DOHH2 (cell line): ENCODE results near the gene KDM2A.

ENCODE experiments used
- H3F3A ChIP-seq: fragments of 200-600 bp; sonication (generic), shearing (Covaris generic); 2 replicates; pipeline ENCODE4 v1.6.0; 2016; ENCODE audit warnings: antibody characterized with exemption, mild to moderate bottlenecking; ENCODE audit not compliant: control insufficient read depth, insufficient read depth
- H3K27ac ChIP-seq: fragments of 200-600 bp; sonication (generic); 2 replicates; pipeline ENCODE4 v1.5.1; 2014; ENCODE audit warnings: low read depth, mild to moderate bottlenecking, low read length, moderate library complexity
- H3K27me3 ChIP-seq: fragments of 200-600 bp; sonication (generic); 2 replicates; pipeline ENCODE4 v1.6.1; 2014; ENCODE audit warnings: mild to moderate bottlenecking, low read length, mixed read lengths; ENCODE audit not compliant: control insufficient read depth
- H3K36me3 ChIP-seq: fragments of 200-600 bp; sonication (generic); 2 replicates; pipeline ENCODE4 v1.6.1; 2014; ENCODE audit warnings: mild to moderate bottlenecking, low read length, moderate library complexity, mixed read lengths; ENCODE audit not compliant: control insufficient read depth
- H3K4me1 ChIP-seq: fragments of 200-600 bp; sonication (generic); 2 replicates; pipeline ENCODE4 v1.6.1; 2014; ENCODE audit warnings: mild to moderate bottlenecking, low read length, mixed read lengths; ENCODE audit not compliant: control insufficient read depth
- H3K4me2 ChIP-seq: fragments of 200-600 bp; sonication (generic); 2 replicates; pipeline ENCODE4 v1.6.0; 2014; ENCODE audit warnings: mild to moderate bottlenecking, low read length, moderate library complexity
- H3K4me3 ChIP-seq: fragments of 200-600 bp; sonication (generic); 2 replicates; pipeline ENCODE4 v1.5.1; 2014; ENCODE audit warnings: mild to moderate bottlenecking, low read length, mixed read lengths
- H3K79me2 ChIP-seq: fragments of 200-600 bp; sonication (generic); 2 replicates; pipeline ENCODE4 v1.6.1; 2014; ENCODE audit warnings: mild to moderate bottlenecking, low read length, mixed read lengths; ENCODE audit not compliant: control insufficient read depth
- H3K9me2 ChIP-seq: fragments of 200-600 bp; sonication (generic); replicated peaks from 2 replicates; pipeline ENCODE4 v1.6.1; 2014; ENCODE audit warnings: mild to moderate bottlenecking, low read length, mixed read lengths; ENCODE audit not compliant: control insufficient read depth
- H3K9me3 ChIP-seq: fragments of 200-600 bp; sonication (generic); 2 replicates; pipeline ENCODE4 v1.6.1; 2014; ENCODE audit warnings: antibody characterized with exemption, low read length, mixed read lengths; ENCODE audit not compliant: control insufficient read depth, insufficient read depth
- H4K20me1 ChIP-seq: fragments of 200-600 bp; sonication (generic); 2 replicates; pipeline ENCODE4 v1.6.0; 2014; ENCODE audit warnings: low read depth, mild to moderate bottlenecking, antibody characterized with exemption, low read length, moderate library complexity; ENCODE audit not compliant: control insufficient read depth, insufficient read depth
- EZH2phosphoT487 ChIP-seq: fragments of 200-600 bp; sonication (generic); IDR thresholded peaks from 2 replicates; pipeline ENCODE4 v1.6.1; 2017; ENCODE audit warnings: borderline replicate concordance, mild to moderate bottlenecking, antibody characterized with exemption, low read length, moderate library complexity, mixed read lengths
- TF ChIP-seq, protein P1 (sequence below): fragments of 200-600 bp; sonication (generic); IDR thresholded peaks from one replicate; pipeline ENCODE4 v1.5.1; 2014; ENCODE audit warnings: antibody characterized with exemption, mild to moderate bottlenecking, low read depth, low read length; ENCODE audit not compliant: poor library complexity, severe bottlenecking

The KDM2A gene

GRCh38 chr11:67118801-67119584, at the start of gene KDM2A:
Gene KDM2A, plus strand, starts transcription at chr11:67119263. Its CDS starts 2,054 bp downstream, at chr11:67121317.
- H3K4me3 ChIP-seq, result peak within 1 kb of the TSS; percentile 85
- no peaks in the 10 kb centered on the region for H3K9me3 ChIP-seq
- peaks cover 48% of the 10 kb centered on the region for H3K79me2 ChIP-seq
- peaks cover 33% of the 10 kb centered on the region for H3K36me3 ChIP-seq
- H3K4me1 ChIP-seq, result peaks cover 31% of the 10 kb centered on the region
- H3K27ac ChIP-seq, result peak within 1 kb of the TSS; percentile 70
- H3K27me3 ChIP-seq, result peaks cover 27% of the 10 kb centered on the region
- H3K9me2 ChIP-seq, result no peaks in the 10 kb centered on the region
- H4K20me1 ChIP-seq, result no peaks in the 10 kb centered on the region
- peak within 1 kb of the TSS; percentile 80 for H3K4me2 ChIP-seq
- peaks cover 21% of the 10 kb centered on the region for H3F3A ChIP-seq
- TF ChIP-seq, protein P1, sequence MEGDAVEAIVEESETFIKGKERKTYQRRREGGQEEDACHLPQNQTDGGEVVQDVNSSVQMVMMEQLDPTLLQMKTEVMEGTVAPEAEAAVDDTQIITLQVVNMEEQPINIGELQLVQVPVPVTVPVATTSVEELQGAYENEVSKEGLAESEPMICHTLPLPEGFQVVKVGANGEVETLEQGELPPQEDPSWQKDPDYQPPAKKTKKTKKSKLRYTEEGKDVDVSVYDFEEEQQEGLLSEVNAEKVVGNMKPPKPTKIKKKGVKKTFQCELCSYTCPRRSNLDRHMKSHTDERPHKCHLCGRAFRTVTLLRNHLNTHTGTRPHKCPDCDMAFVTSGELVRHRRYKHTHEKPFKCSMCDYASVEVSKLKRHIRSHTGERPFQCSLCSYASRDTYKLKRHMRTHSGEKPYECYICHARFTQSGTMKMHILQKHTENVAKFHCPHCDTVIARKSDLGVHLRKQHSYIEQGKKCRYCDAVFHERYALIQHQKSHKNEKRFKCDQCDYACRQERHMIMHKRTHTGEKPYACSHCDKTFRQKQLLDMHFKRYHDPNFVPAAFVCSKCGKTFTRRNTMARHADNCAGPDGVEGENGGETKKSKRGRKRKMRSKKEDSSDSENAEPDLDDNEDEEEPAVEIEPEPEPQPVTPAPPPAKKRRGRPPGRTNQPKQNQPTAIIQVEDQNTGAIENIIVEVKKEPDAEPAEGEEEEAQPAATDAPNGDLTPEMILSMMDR, result no peak
- no peak for TF ChIP-seq EZH2phosphoT487

GRCh38 chr11:67071420-67072284, 47.4 kb upstream of the KDM2A start:
- Histone ChIP-seq H3K79me2 (no peaks in the 10 kb centered on the region), H3K4me2 (no peak overlapping the region), H3K27me3 (no peaks in the 10 kb centered on the region; the same call in 1 of the 2 replicates), H3K9me3 (no peaks in the 10 kb centered on the region), H4K20me1 (no peaks in the 10 kb centered on the region), H3K4me3 (no peak overlapping the region), H3K27ac (no peak overlapping the region), H3K4me1 (peaks cover 20% of the 10 kb centered on the region), H3F3A (no peaks in the 10 kb centered on the region), H3K9me2 (no peaks in the 10 kb centered on the region), H3K36me3 (no peaks in the 10 kb centered on the region)
- TF ChIP-seq EZH2phosphoT487, result no peak
- TF ChIP-seq, protein P1, result peak; percentile 84

- no peak overlapping the region for H3K27ac ChIP-seq
- no peaks in the 10 kb centered on the region for H4K20me1 ChIP-seq
- H3K27me3 ChIP-seq, result no peaks in the 10 kb centered on the region; the same call in 1 of the 2 replicates
- no peak overlapping the region for H3K4me3 ChIP-seq
- no peak for TF ChIP-seq EZH2phosphoT487
- TF ChIP-seq, protein P1, result no peak
- H3K9me3 ChIP-seq, result no peaks in the 10 kb centered on the region
- H3K4me1 ChIP-seq, result peaks cover 20% of the 10 kb centered on the region
- no peak overlapping the region for H3K4me2 ChIP-seq
- no peaks in the 10 kb centered on the region for H3F3A ChIP-seq
- no peaks in the 10 kb centered on the region for H3K36me3 ChIP-seq
- no peaks in the 10 kb centered on the region for H3K9me2 ChIP-seq
- H3K79me2 ChIP-seq, result no peaks in the 10 kb centered on the region
Measured at GRCh38 chr11:67072295-67072694, 46.8 kb upstream of the KDM2A start.
